IPS-20b (cell line): ENCODE data around the gene NDE1.

Experiments used
- H3K27ac ChIP-seq: one replicate; pipeline ENCODE4 v1.5.1; 2013; ENCODE audit warnings: low read length
- H3K27me3 ChIP-seq: 2 replicates; pipeline ENCODE4 v1.6.1; 2013; ENCODE audit warnings: mild to moderate bottlenecking, low read length, inconsistent platforms; ENCODE audit not compliant: insufficient read depth
- H3K36me3 ChIP-seq: 2 replicates; pipeline ENCODE4 v1.6.1; 2013; ENCODE audit warnings: low read depth, mild to moderate bottlenecking, inconsistent platforms, low read length, moderate library complexity; ENCODE audit not compliant: insufficient read depth
- H3K4me1 ChIP-seq: 2 replicates; pipeline ENCODE4 v1.6.1; 2013; ENCODE audit warnings: mild to moderate bottlenecking, control low read depth, inconsistent platforms, low read length, moderate library complexity; ENCODE audit not compliant: insufficient read depth
- H3K4me3 ChIP-seq: 2 replicates; pipeline ENCODE4 v1.5.1; 2013; ENCODE audit warnings: mild to moderate bottlenecking, low read length, inconsistent platforms
- H3K9ac ChIP-seq: 2 replicates; pipeline ENCODE4 v1.6.1; 2013; ENCODE audit warnings: low read depth, mild to moderate bottlenecking, inconsistent platforms, low read length, moderate library complexity
- H3K9me3 ChIP-seq: 2 replicates; pipeline ENCODE4 v1.6.1; 2013; ENCODE audit warnings: mild to moderate bottlenecking, low read depth, low read length, inconsistent platforms; ENCODE audit not compliant: insufficient read depth

Gene NDE1

GRCh38 chr16:15732416-15732815 lies 82.4 kb downstream of the NDE1 start:
- no peaks in the 10 kb centered on the region for H3K4me1 ChIP-seq
- H3K9ac ChIP-seq = no peak overlapping the region
- no peaks in the 10 kb centered on the region for H3K9me3 ChIP-seq
- no peaks in the 10 kb centered on the region for H3K27me3 ChIP-seq
- H3K36me3 ChIP-seq = no peaks in the 10 kb centered on the region
- no peak overlapping the region for H3K4me3 ChIP-seq
- no peak overlapping the region for H3K27ac ChIP-seq

GRCh38 chr16:15735610-15736009 lies 85.6 kb downstream of the NDE1 start:
- no peak overlapping the region for H3K4me3 ChIP-seq
- no peaks in the 10 kb centered on the region for H3K27me3 ChIP-seq
- H3K27ac ChIP-seq = no peak overlapping the region
- no peaks in the 10 kb centered on the region for H3K4me1 ChIP-seq
- H3K36me3 ChIP-seq = no peaks in the 10 kb centered on the region
- no peaks in the 10 kb centered on the region for H3K9me3 ChIP-seq
- no peak overlapping the region for H3K9ac ChIP-seq

DNA sequence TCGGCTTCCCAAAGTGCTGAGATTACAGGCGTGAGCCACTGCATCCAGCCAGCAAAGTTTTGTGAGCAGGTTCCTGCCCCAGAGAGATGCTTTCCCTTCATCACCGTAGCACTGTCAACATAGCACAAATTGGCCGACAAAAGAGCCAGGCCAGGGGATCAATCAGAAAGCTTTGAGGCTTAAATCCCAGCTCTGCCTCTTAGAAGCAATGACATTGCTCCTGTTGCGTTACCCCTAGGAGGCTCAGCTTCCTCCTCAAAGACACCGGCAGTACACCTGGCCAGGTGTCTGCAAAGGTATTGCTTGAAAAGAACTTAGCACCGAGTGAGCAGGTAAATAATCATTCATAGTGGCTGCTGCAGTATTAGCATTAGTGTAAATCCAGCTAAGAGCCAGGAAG lies 86.5 kb downstream of the NDE1 start:
- Histone ChIP-seq H3K4me3 (no peak overlapping the region), H3K27me3 (no peaks in the 10 kb centered on the region), H3K4me1 (no peaks in the 10 kb centered on the region), H3K36me3 (no peaks in the 10 kb centered on the region), H3K9ac (no peak overlapping the region), H3K9me3 (no peaks in the 10 kb centered on the region), H3K27ac (no peak overlapping the region)

- no peak overlapping the region for H3K9ac ChIP-seq
- no peaks in the 10 kb centered on the region for H3K4me1 ChIP-seq
- no peaks in the 10 kb centered on the region for H3K9me3 ChIP-seq
- H3K27me3 ChIP-seq = no peaks in the 10 kb centered on the region
- H3K36me3 ChIP-seq = no peaks in the 10 kb centered on the region
- H3K4me3 ChIP-seq = no peak overlapping the region
- no peak overlapping the region for H3K27ac ChIP-seq
Measured at GRCh38 chr16:15737140-15737644, 87.1 kb downstream of the NDE1 start.

DNA sequence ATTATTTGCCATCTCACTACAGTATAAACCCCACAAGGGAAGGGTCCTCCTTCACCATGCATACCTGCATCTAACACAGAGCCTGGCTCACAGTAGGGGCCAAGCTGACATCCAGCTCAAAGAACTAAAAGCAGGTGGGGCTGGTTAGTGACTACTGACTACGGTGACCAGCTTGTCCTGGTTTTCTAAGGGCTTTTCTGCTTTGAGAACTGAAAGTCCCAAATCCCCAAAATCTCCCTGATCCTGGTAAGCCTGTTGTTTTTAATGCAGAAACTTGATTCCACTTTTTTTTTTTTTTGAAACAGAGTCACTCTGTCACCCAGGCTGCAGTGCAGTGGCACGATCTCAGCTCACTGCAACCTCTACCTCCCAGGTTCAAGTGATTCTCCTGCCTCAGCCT lies 89.4 kb downstream of the NDE1 start:
- Histone ChIP-seq H3K27ac (no peak overlapping the region), H3K4me3 (no peak overlapping the region), H3K27me3 (no peaks in the 10 kb centered on the region), H3K36me3 (no peaks in the 10 kb centered on the region), H3K9ac (no peak overlapping the region), H3K9me3 (no peaks in the 10 kb centered on the region), H3K4me1 (no peaks in the 10 kb centered on the region)

DNA sequence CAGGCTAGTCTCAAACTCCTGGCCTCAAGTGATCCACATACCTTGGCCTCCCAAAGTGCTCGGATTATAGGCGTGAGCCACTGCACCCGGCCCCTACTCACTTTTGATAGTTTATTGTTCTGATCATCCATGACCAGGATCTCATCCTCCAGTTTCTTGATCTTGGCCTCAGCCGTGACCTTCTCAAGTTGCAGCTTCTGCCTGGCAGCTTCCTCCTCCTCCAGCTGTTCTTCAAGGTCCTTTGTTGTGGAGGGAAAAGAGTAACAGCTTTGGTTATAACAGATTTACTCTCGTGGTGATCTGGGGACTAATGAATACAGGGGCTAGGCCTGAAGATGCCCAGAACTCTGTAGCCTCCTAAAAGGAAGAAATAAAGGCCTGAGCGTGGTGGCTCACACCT lies 89.9 kb downstream of the NDE1 start:
- Histone ChIP-seq H3K9me3 (no peaks in the 10 kb centered on the region), H3K27me3 (no peaks in the 10 kb centered on the region), H3K27ac (no peak overlapping the region)

GRCh38 chr16:15741207-15741871 lies 91.3 kb downstream of the NDE1 start:
- H3K27ac ChIP-seq = no peak overlapping the region
- no peaks in the 10 kb centered on the region for H3K36me3 ChIP-seq
- no peak overlapping the region for H3K9ac ChIP-seq
- H3K27me3 ChIP-seq = no peaks in the 10 kb centered on the region
- H3K4me1 ChIP-seq = no peaks in the 10 kb centered on the region; the same call in 1 of the 2 replicates
- H3K4me3 ChIP-seq = no peak overlapping the region
- no peaks in the 10 kb centered on the region for H3K9me3 ChIP-seq

More for the DNA sequence above, 89.9 kb downstream of the NDE1 start:
- H3K4me3 ChIP-seq = no peak overlapping the region
- H3K9ac ChIP-seq = no peak overlapping the region
- no peaks in the 10 kb centered on the region for H3K36me3 ChIP-seq
- no peaks in the 10 kb centered on the region; the same call in 1 of the 2 replicates for H3K4me1 ChIP-seq

GRCh38 chr16:15742716-15743115 lies 92.7 kb downstream of the NDE1 start:
- H3K4me3 ChIP-seq = no peak overlapping the region
- no peaks in the 10 kb centered on the region for H3K9me3 ChIP-seq
- no peak overlapping the region for H3K9ac ChIP-seq
- H3K27me3 ChIP-seq = no peaks in the 10 kb centered on the region
- no peaks in the 10 kb centered on the region for H3K36me3 ChIP-seq
- H3K27ac ChIP-seq = no peak overlapping the region
- no peaks in the 10 kb centered on the region; the same call in 1 of the 2 replicates for H3K4me1 ChIP-seq

GRCh38 chr16:15743657-15744056 lies 93.6 kb downstream of the NDE1 start:
- Histone ChIP-seq H3K27ac (no peak overlapping the region), H3K9me3 (no peaks in the 10 kb centered on the region), H3K4me3 (no peak overlapping the region), H3K27me3 (no peaks in the 10 kb centered on the region), H3K36me3 (no peaks in the 10 kb centered on the region), H3K4me1 (no peaks in the 10 kb centered on the region; the same call in 1 of the 2 replicates), H3K9ac (no peak overlapping the region)

- Histone ChIP-seq H3K4me3 (no peak overlapping the region), H3K9ac (no peak overlapping the region), H3K27ac (no peak overlapping the region), H3K27me3 (no peaks in the 10 kb centered on the region), H3K4me1 (no peaks in the 10 kb centered on the region; the same call in 1 of the 2 replicates), H3K36me3 (no peaks in the 10 kb centered on the region), H3K9me3 (no peaks in the 10 kb centered on the region)
Measured at GRCh38 chr16:15746332-15746731, 96.3 kb downstream of the NDE1 start.

- no peaks in the 10 kb centered on the region for H3K9me3 ChIP-seq
- no peak overlapping the region for H3K9ac ChIP-seq
- no peaks in the 10 kb centered on the region for H3K27me3 ChIP-seq
- no peaks in the 10 kb centered on the region for H3K36me3 ChIP-seq
- no peak overlapping the region for H3K4me3 ChIP-seq
- no peak overlapping the region for H3K27ac ChIP-seq
- H3K4me1 ChIP-seq = no peaks in the 10 kb centered on the region; the same call in 1 of the 2 replicates
Measured at GRCh38 chr16:15747937-15748336, 97.9 kb downstream of the NDE1 start.

GRCh38 chr16:15748654-15749053 lies 98.6 kb downstream of the NDE1 start:
- Histone ChIP-seq H3K4me3 (no peak overlapping the region), H3K9ac (no peak overlapping the region), H3K36me3 (no peaks in the 10 kb centered on the region)

More at GRCh38 chr16:15748654-15749053, 98.6 kb downstream of the NDE1 start:
- Histone ChIP-seq H3K27me3 (no peaks in the 10 kb centered on the region), H3K9me3 (no peaks in the 10 kb centered on the region), H3K4me1 (no peaks in the 10 kb centered on the region; the same call in 1 of the 2 replicates), H3K27ac (no peak overlapping the region)
